K562 (cell line): Measurements from ENCODE around the gene AGO4. TPM values are rescaled to one million over a fixed set of nuclear protein-coding genes. Genes with fewer than 3 reads are reported as not detected.

Source experiments
- ATAC-seq: fragments of 200-7000 bp; cut with Tn5 transposase; 3 replicates; pipeline ENCODE4 v1.9.1; 2020; ENCODE audit warnings: moderate library complexity
- BruUV-seq: library from RNA; stranded (reverse); fragments of 400-500 nt; replicated peaks from 2 replicates; lab custom pipeline; 2021; lab: Mats Ljungman, UMichigan
- CTCF ChIA-PET: fragments of 300-600 bp; formaldehyde crosslinking; extraction: SDS; loops from one replicate; lab custom pipeline; 2021; ENCODE audit warnings: low intra/inter-chr PET ratio; lab: Yijun Ruan, JAX
- POLR2A ChIA-PET: fragments of 300-600, 350-650 bp; sonication (Branson Sonifier 250); formaldehyde crosslinking; extraction: SDS; loops from one replicate; lab custom pipeline; 2021; ENCODE audit warnings: antibody characterized with exemption, inconsistent platforms; lab: Yijun Ruan, JAX
- DNase-seq, 4 experiments: peaks; one replicate each; pipeline versions ENCODE4 v3.0.0 to v3.0.0-alpha.2; 2011 to 2018; ENCODE audit warnings: low spot score in 3 of 4, mixed read lengths in 3 of 4; ENCODE audit errors: extremely low read depth in 1 of 4
- FAIRE-seq: peaks from 2 replicates; lab custom pipeline; 2011; peaks lifted over from hg19 to GRCh38; lab: Jason Lieb, UNC
- H2AFZ ChIP-seq: 2 replicates; pipeline ENCODE4 v1.6.0; 2011; ENCODE audit warnings: low read depth, low read length, control low read depth, inconsistent platforms
- H3K27ac ChIP-seq: fragments of 200-600 bp; 3 replicates; pipeline ENCODE4 v1.8.0; 2011; ENCODE audit warnings: low read depth, mild to moderate bottlenecking, control low read depth, inconsistent platforms, low read length, moderate library complexity, mixed read lengths; ENCODE audit errors: extremely low read depth
- H3K27me3 ChIP-seq, 2 experiments: fragments of 300-600 bp in 1 of 2; 2 replicates in 1 of 2; 3 replicates in 1 of 2; pipeline versions ENCODE4 v1.6.0 to v1.8.0; 2011; ENCODE audit warnings: inconsistent platforms in 2 of 2, low read length in 2 of 2, mild to moderate bottlenecking in 1 of 2, mixed read lengths in 1 of 2, moderate library complexity in 1 of 2; ENCODE audit not compliant: control insufficient read depth in 2 of 2, insufficient read depth in 2 of 2
- H3K36me3 ChIP-seq: fragments of 300-600 bp; 3 replicates; pipeline ENCODE4 v1.8.0; 2011; ENCODE audit warnings: mild to moderate bottlenecking, low read length, inconsistent platforms; ENCODE audit not compliant: control insufficient read depth, insufficient read depth
- H3K4me1 ChIP-seq, 2 experiments: fragments of 200-600 bp in 1 of 2; replicated peaks in 1 of 2; 2 replicates in 1 of 2; 3 replicates in 1 of 2; pipeline versions ENCODE4 v1.5.1 to v1.8.0; 2011; ENCODE audit warnings: inconsistent platforms in 2 of 2, low read length in 2 of 2, mild to moderate bottlenecking in 1 of 2, mixed read lengths in 1 of 2, moderate library complexity in 1 of 2; ENCODE audit not compliant: control insufficient read depth in 2 of 2, insufficient read depth in 2 of 2
- H3K4me2 ChIP-seq: 2 replicates; pipeline ENCODE4 v1.6.1; 2011; ENCODE audit warnings: low read length, control low read depth, inconsistent platforms, mixed read lengths; ENCODE audit not compliant: insufficient read depth
- H3K4me3 ChIP-seq: fragments of 200-600 bp; sonication (generic), shearing (Covaris generic); 2 replicates; pipeline ENCODE4 v1.5.1; 2016; ENCODE audit warnings: control low read depth, inconsistent platforms
- H3K79me2 ChIP-seq: fragments of 200-600 bp; 3 replicates; pipeline ENCODE4 v1.8.0; 2011; ENCODE audit warnings: low read length, inconsistent platforms; ENCODE audit not compliant: control insufficient read depth, insufficient read depth
- H3K9ac ChIP-seq, 2 experiments: 2 replicates each; pipeline versions ENCODE4 v1.6.0 to v1.6.1; 2011; ENCODE audit warnings: low read depth in 2 of 2, low read length in 2 of 2, control low read depth in 1 of 2, inconsistent platforms in 1 of 2, mild to moderate bottlenecking in 1 of 2, mixed read lengths in 1 of 2; ENCODE audit not compliant: insufficient read depth in 1 of 2
- H3K9me1 ChIP-seq: one replicate; pipeline ENCODE4 v1.6.0; 2011; ENCODE audit warnings: inconsistent platforms, mild to moderate bottlenecking, low read length, moderate library complexity; ENCODE audit not compliant: control insufficient read depth, insufficient read depth
- H3K9me3 ChIP-seq: replicated peaks from 2 replicates; pipeline ENCODE4 v1.5.1; 2011; ENCODE audit warnings: low read depth, low read length, inconsistent platforms; ENCODE audit not compliant: control insufficient read depth, insufficient read depth
- H4K20me1 ChIP-seq: replicated peaks from 2 replicates; pipeline ENCODE4 v1.6.1; 2011; ENCODE audit warnings: low read length, inconsistent platforms, mixed read lengths; ENCODE audit not compliant: control insufficient read depth, insufficient read depth
- CEBPB ChIP-seq: fragments of 450-650 bp; IDR thresholded peaks from 2 replicates; pipeline ENCODE4 v1.6.1; 2016; ENCODE audit warnings: missing genetic modification characterization, missing compliant biosample characterization
- CEBPG ChIP-seq, 3 experiments: fragments of 200-800 bp in 1 of 3; sonication (Bioruptor generic) in 1 of 3; sonication (generic) in 1 of 3; formaldehyde crosslinking in 1 of 3; IDR thresholded peaks in 2 of 3; conservative IDR thresholded peaks in 1 of 3; 2 replicates each; pipeline versions ENCODE4 v1.6.1 to v1.8.0; 2016 to 2022; ENCODE audit warnings: missing compliant biosample characterization in 2 of 3, missing genetic modification characterization in 2 of 3, mild to moderate bottlenecking in 1 of 3, missing genetic modification reagents in 1 of 3
- SRF ChIP-seq, 2 experiments: fragments of 250-450, 450-650 bp in 1 of 2; sonication (Bioruptor Pico) in 1 of 2; sonication (generic) in 1 of 2; formaldehyde crosslinking; IDR thresholded peaks; 2 replicates each; pipeline versions ENCODE4 v1.5.0 to v1.5.1; 2020 to 2022; ENCODE audit warnings: mild to moderate bottlenecking in 1 of 2, missing genetic modification reagents in 1 of 2
- TBP ChIP-seq: optimal IDR thresholded peaks from 2 replicates; pipeline ENCODE3; 2011; ENCODE audit warnings: low read depth, low read length, improper control_type of control experiment
- WGBS: fragments of 100-300 bp; shearing (Covaris generic); methylation state at CpG from one replicate; pipeline ENCODE4 v1.1.6; 2016; ENCODE audit warnings: low coverage, mixed read lengths; ENCODE audit not compliant: insufficient coverage; ENCODE audit errors: missing lambda C conversion rate; 5-methylcytosine and 5-hydroxymethylcytosine counted together
- in situ Hi-C: fragments of 300-500 bp; cut with MboI; formaldehyde crosslinking; loops from 4 replicates; pipeline ENCODE4 v1.15.0; 2018; ENCODE audit warnings: inconsistent platforms, mixed read lengths
- intact Hi-C: fragments of 100-400 bp; cut with micrococcal nuclease; formaldehyde crosslinking; loops from 2 replicates; pipeline ENCODE4 v1.14.2; 2022
- polyA plus RNA-seq, 8 experiments: library from polyadenylated mRNA; depleted of rRNA in 4 of 8; stranded (reverse) in 5 of 8; unstranded in 3 of 8; fragments of >200 nt; fragmentation: Nextera tagmentation in 2 of 8; fragmentation: Illumina TruSeq in 1 of 8; extraction: Ambion mirVana in 2 of 8; extraction: Trizol in 1 of 8; gene quantifications; 2 replicates each; pipeline versions ENCODE4 v1.2.1 to v1.2.3, GENCODE V29; 2011 to 2014; ENCODE audit warnings: inconsistent platforms in 1 of 8, missing spikeins in 1 of 8
- total RNA-seq, 7 experiments: library from RNA; depleted of rRNA in 6 of 7; stranded (reverse); fragments of >200 nt in 6 of 7; fragmentation: Illumina TruSeq in 2 of 7; extraction: Trizol in 2 of 7; gene quantifications; 2 replicates each; pipeline versions ENCODE4 v1.2.1 to v1.2.3, GENCODE V29; 2011 to 2021; ENCODE audit warnings: low replicate concordance in 1 of 7
- TF ChIP-seq, protein P1 (sequence below): fragments of 250-450 bp; sonication (Bioruptor Pico); IDR thresholded peaks from 2 replicates; pipeline ENCODE4 v1.8.0; 2022; ENCODE audit warnings: moderate library complexity, mild to moderate bottlenecking, inconsistent platforms

The AGO4 gene
- total and polyA plus RNA-seq, 9 of the 15 experiments (the other 6 are each of a cell fraction or from before 2014, with no cell fraction given): 1.3 to 10.5 (median 6.5) TPM

DNA sequence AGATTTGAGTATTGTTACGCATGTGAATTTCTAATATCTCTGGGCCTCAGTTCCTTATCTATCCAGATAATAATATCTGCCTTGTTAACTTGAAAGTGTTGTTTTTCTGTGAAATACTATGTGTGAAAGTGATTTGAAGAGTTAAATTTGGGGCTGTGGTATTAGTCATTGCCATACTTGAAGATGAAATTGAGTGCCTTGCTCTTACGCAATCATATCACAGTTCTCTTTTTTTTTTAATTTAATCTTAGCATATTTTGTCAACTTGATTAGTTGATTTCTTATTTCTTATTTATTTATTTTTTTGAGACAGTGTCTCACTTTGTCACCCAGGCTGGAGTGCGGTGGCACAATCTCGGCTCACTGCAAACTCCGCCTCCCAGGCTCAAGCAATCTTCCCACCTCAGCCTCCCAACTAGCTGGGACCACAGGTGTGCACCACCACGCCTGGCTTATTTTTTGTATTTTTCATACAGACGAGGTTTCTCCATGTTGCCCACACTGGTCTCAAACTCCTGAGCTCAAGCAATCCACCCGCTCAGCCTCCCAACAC is 31.0 kb downstream of the AGO4 start:
- TF ChIP-seq TBP (no peak), CEBPB (peak; percentile 95), CEBPG (CRISPR knock-in tag; IDR thresholded peaks at IDR 0.05) (peak; percentile 41; the same call in 1 of the 2 replicates), CEBPG (tag; conservative IDR thresholded peaks at IDR 0.05 in 1 of 2, IDR thresholded peaks at IDR 0.05 in 1 of 2) (peak; percentile 78 to 97)
- no peaks in the 10 kb centered on the region for H3K9me3 ChIP-seq
- no peaks in the 10 kb centered on the region for H3K79me2 ChIP-seq
- in situ Hi-C loops: no loop called here
- POLR2A ChIA-PET: no interaction called here
- CTCF ChIA-PET: no interaction called here
- H4K20me1 ChIP-seq: no peaks in the 10 kb centered on the region
- no peaks in the 10 kb centered on the region for H3K4me1 ChIP-seq
- FAIRE-seq (no peak), DNase-seq (no peak), ATAC-seq (no peak)
- no TSS peak for BruUV-seq
- intact Hi-C loops: no loop called here
- H3K36me3 ChIP-seq: peaks cover 18% of the 10 kb centered on the region; the same call in 2 of the 3 replicates
- no peaks in the 10 kb centered on the region for H3K9me1 ChIP-seq
- H2AFZ ChIP-seq: no peak overlapping the region
- WGBS: 82% methylated on average over 8 of the region's 8 CpGs
- H3K9ac ChIP-seq: no peak overlapping the region
- no peaks in the 10 kb centered on the region for H3K27me3 ChIP-seq
- H3K4me3 ChIP-seq: no peak overlapping the region
- no peak overlapping the region for H3K4me2 ChIP-seq
- no peak overlapping the region for H3K27ac ChIP-seq

DNA sequence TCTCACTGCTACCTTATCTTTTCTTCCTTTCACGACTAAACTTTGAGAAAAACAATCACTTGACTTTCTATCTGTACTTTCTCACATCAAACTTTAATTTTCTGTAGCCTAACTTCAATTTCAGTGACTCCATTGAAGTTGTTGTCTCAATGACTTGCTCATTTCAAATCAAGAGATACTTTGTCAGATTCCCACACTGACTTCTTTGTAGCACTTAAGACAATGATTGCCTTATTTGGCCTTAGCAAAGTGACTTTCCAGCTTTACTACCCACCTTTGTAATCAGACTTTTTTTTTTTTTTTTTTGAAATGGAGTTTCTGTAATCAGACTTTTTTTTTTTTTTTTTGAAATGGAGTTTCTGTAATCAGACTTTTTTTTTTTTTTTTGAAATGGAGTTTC is 37.0 kb downstream of the AGO4 start:
- H3K27ac ChIP-seq: no peak overlapping the region
- BruUV-seq: no TSS peak
- no peak overlapping the region for H2AFZ ChIP-seq
- DNase-seq (no peak), FAIRE-seq (no peak), ATAC-seq (no peak)
- WGBS: 0% methylated on average over 1 of the region's 1 CpG
- POLR2A ChIA-PET: no interaction called here
- TF ChIP-seq SRF (CRISPR knock-in tag; IDR thresholded peaks at IDR 0.05): peak in 1 of 2 experiments; percentile 32; a peak in 1 of 4 replicates
- TF ChIP-seq, protein P1, sequence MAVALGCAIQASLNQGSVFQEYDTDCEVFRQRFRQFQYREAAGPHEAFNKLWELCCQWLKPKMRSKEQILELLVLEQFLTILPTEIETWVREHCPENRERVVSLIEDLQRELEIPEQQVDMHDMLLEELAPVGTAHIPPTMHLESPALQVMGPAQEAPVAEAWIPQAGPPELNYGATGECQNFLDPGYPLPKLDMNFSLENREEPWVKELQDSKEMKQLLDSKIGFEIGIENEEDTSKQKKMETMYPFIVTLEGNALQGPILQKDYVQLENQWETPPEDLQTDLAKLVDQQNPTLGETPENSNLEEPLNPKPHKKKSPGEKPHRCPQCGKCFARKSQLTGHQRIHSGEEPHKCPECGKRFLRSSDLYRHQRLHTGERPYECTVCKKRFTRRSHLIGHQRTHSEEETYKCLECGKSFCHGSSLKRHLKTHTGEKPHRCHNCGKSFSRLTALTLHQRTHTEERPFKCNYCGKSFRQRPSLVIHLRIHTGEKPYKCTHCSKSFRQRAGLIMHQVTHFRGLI: no peak
- H3K27me3 ChIP-seq: no peaks in the 10 kb centered on the region
- no peaks in the 10 kb centered on the region for H3K4me1 ChIP-seq
- no peaks in the 10 kb centered on the region for H3K9me1 ChIP-seq
- H4K20me1 ChIP-seq: no peaks in the 10 kb centered on the region
- CTCF ChIA-PET: no interaction called here
- no peaks in the 10 kb centered on the region for H3K9me3 ChIP-seq
- H3K4me2 ChIP-seq: no peak overlapping the region
- H3K9ac ChIP-seq: no peak overlapping the region
- no peaks in the 10 kb centered on the region for H3K79me2 ChIP-seq
- intact Hi-C loops (no loop called here), in situ Hi-C loops (no loop called here)
- peaks cover 12% of the 10 kb centered on the region; the same call in 1 of the 3 replicates for H3K36me3 ChIP-seq
- H3K4me3 ChIP-seq: no peak overlapping the region
